CD4-positive, alpha-beta T cell (primary cell): Measurements from ENCODE around the gene ETFA. TPM values are rescaled to one million over a fixed set of nuclear protein-coding genes. Genes with fewer than 3 reads are reported as not detected.

ENCODE experiments used
- ATAC-seq: fragments of 200-7000 bp; cut with Tn5 transposase; one replicate; pipeline ENCODE4 v1.10.0; 2022; ENCODE audit warnings: mild to moderate bottlenecking; ENCODE audit not compliant: poor library complexity
- CTCF ChIA-PET: fragments of 350-600 bp; sonication (Branson Sonifier 250); formaldehyde crosslinking; loops from one replicate; lab custom pipeline; 2021; ENCODE audit warnings: antibody characterized with exemption, inconsistent platforms; lab: Charles Lee
- POLR2A ChIA-PET: fragments of 350-600 bp; sonication (Branson Sonifier 250); formaldehyde crosslinking; loops from one replicate; lab custom pipeline; 2021; ENCODE audit warnings: antibody characterized with exemption, inconsistent platforms; lab: Charles Lee
- DNase-seq, 14 experiments: peaks; one replicate each; pipeline ENCODE4 v3.0.0-alpha.2; 2013 to 2020; ENCODE audit warnings: mixed read lengths in 2 of 14
- H3K27ac ChIP-seq, 2 donors: one replicate each; pipeline versions ENCODE4 v1.5.1 to v1.7.0; 2013; ENCODE audit warnings: low read length in 2 of 2, low read depth in 1 of 2, mild to moderate bottlenecking in 1 of 2
- H3K27me3 ChIP-seq, 2 experiments: 1 replicate in 1 of 2; 2 replicates in 1 of 2; pipeline versions ENCODE4 v1.6.1 to v1.7.0; 2013; ENCODE audit warnings: low read length in 2 of 2, control low read depth in 1 of 2, mild to moderate bottlenecking in 1 of 2, moderate library complexity in 1 of 2; ENCODE audit not compliant: insufficient read depth in 2 of 2, control insufficient read depth in 1 of 2
- H3K36me3 ChIP-seq: one replicate; pipeline ENCODE4 v1.6.1; 2013; ENCODE audit warnings: low read length, control low read depth; ENCODE audit not compliant: insufficient read depth
- H3K4me1 ChIP-seq: one replicate; pipeline ENCODE4 v1.6.1; 2013; ENCODE audit warnings: low read length, control low read depth; ENCODE audit not compliant: insufficient read depth
- H3K4me3 ChIP-seq: one replicate; pipeline ENCODE4 v1.5.1; 2013; ENCODE audit warnings: mild to moderate bottlenecking, low read length, moderate library complexity
- H3K9me3 ChIP-seq, 2 experiments: 1 replicate in 1 of 2; 2 replicates in 1 of 2; pipeline versions ENCODE4 v1.6.1 to v1.7.0; 2013; ENCODE audit warnings: low read length in 2 of 2, mild to moderate bottlenecking in 2 of 2, control low read depth in 1 of 2, moderate library complexity in 1 of 2; ENCODE audit not compliant: control insufficient read depth in 1 of 2, insufficient read depth in 1 of 2
- H3K27ac Mint-ChIP-seq: one replicate; pipeline ENCODE4 v1.8.0; 2020; ENCODE audit warnings: mixed read lengths
- H3K27me3 Mint-ChIP-seq: one replicate; pipeline ENCODE4 v1.8.0; 2021; ENCODE audit warnings: mixed read lengths
- H3K36me3 Mint-ChIP-seq: one replicate; pipeline ENCODE4 v1.8.0; 2021; ENCODE audit warnings: low read depth, mixed read lengths
- H3K4me1 Mint-ChIP-seq: one replicate; pipeline ENCODE4 v1.8.0; 2021; ENCODE audit warnings: low read depth, mixed read lengths
- H3K4me3 Mint-ChIP-seq: one replicate; pipeline ENCODE4 v1.8.0; 2020; ENCODE audit warnings: mild to moderate bottlenecking, mixed read lengths
- H3K9me3 Mint-ChIP-seq: one replicate; pipeline ENCODE4 v1.8.0; 2020; ENCODE audit warnings: mixed read lengths
- intact Hi-C, 2 experiments: fragments of 100-400 bp; cut with DNase I in 1 of 2; cut with micrococcal nuclease in 1 of 2; formaldehyde crosslinking; loops; one replicate each; pipeline versions ENCODE4 v1.15.1 to v1.9.0; 2023 to 2025; cut with DNase I, micrococcal nuclease
- total RNA-seq, 174 experiments: library from RNA in 2 of 174; stranded (reverse) in 2 of 174; gene quantifications; one replicate each; pipeline ENCODE4 v1.2.3 and lab custom pipeline; 2021 to 2026
- TF ChIP-seq, protein P1 (sequence below): fragments of 200-600 bp; IDR thresholded peaks from one replicate; pipeline ENCODE4 v1.8.0; 2022; ENCODE audit warnings: antibody characterized with exemption, mild to moderate bottlenecking

Gene ETFA
- total RNA-seq, 2 experiments from 2014 or later = 11.4 to 15.2 TPM

DNA sequence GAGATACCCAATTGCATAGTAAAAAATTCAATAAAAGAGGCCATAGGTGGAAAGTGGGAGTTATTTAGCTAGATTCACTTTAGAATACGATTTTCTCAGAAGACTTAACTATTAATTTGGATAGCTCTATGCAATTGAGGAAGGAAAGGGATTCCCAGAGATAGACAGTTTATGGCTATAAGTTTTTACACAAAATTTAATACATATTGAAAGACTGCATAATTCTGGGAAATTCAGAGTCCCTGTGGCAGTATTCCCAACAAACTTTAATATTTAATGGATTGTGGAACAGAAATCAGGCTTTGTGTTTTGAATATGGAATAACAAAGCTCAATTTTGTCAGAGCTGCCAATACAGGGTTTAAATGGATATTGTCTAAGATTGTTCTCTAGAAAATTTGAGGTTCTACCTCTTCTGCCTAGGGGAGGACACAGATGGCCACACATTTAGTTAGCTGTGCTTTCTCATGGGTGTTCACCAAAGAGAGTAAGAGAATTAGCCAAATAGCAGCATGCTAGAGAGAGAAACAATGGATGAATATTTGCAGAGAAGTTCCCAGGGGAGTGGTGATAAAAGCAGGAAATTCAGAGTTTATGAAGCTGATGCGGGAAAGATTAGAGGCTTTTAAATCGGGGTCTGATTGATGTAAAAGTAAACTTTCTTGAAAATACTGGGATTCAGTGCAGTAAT lies 33.8 kb upstream of the ETFA start:
- H3K27ac Mint-ChIP-seq = no peak overlapping the region

GRCh38 chr15:76343313-76343996 lies 32.2 kb upstream of the ETFA start:
- ATAC-seq (no peak), DNase-seq (peak in 2 of 14 experiments; percentile 24 to 29)
- H3K4me3 Mint-ChIP-seq = no peak overlapping the region
- TF ChIP-seq, protein P1, sequence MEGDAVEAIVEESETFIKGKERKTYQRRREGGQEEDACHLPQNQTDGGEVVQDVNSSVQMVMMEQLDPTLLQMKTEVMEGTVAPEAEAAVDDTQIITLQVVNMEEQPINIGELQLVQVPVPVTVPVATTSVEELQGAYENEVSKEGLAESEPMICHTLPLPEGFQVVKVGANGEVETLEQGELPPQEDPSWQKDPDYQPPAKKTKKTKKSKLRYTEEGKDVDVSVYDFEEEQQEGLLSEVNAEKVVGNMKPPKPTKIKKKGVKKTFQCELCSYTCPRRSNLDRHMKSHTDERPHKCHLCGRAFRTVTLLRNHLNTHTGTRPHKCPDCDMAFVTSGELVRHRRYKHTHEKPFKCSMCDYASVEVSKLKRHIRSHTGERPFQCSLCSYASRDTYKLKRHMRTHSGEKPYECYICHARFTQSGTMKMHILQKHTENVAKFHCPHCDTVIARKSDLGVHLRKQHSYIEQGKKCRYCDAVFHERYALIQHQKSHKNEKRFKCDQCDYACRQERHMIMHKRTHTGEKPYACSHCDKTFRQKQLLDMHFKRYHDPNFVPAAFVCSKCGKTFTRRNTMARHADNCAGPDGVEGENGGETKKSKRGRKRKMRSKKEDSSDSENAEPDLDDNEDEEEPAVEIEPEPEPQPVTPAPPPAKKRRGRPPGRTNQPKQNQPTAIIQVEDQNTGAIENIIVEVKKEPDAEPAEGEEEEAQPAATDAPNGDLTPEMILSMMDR = no peak
- CTCF ChIA-PET = no interaction called here
- no peaks in the 10 kb centered on the region for H3K36me3 Mint-ChIP-seq
- H3K4me1 Mint-ChIP-seq = peaks cover 56% of the 10 kb centered on the region
- Histone ChIP-seq H3K9me3 (peaks cover 5 to 46% of the 10 kb centered on the region in 2 experiments), H3K36me3 (no peaks in the 10 kb centered on the region), H3K4me3 (no peak overlapping the region), H3K27me3 (peaks cover 83 to 99% of the 10 kb centered on the region in 2 experiments), H3K4me1 (peaks cover 66% of the 10 kb centered on the region), H3K27ac (no peak overlapping the region)
- H3K27ac Mint-ChIP-seq = no peak overlapping the region
- POLR2A ChIA-PET = interaction anchor here (0.6 kb wide), 1 partner anchor 10 kb away, joined by 3 read pairs; no protein-coding TSS in a partner anchor
- no peaks in the 10 kb centered on the region for H3K9me3 Mint-ChIP-seq
- intact Hi-C loops = no loop called here
- H3K27me3 Mint-ChIP-seq = peaks cover 87% of the 10 kb centered on the region

More for the DNA sequence above, 33.8 kb upstream of the ETFA start:
- DNase-seq (no peak), ATAC-seq (no peak)
- H3K27me3 ChIP-seq = peaks cover 67 to 83% of the 10 kb centered on the region in 2 experiments
- TF ChIP-seq, protein P1 = no peak
- CTCF ChIA-PET = interaction anchor here (1.4 to 1.5 kb wide), 2 partner anchors 10 to 11 kb away, joined by 3 to 4 read pairs; no protein-coding TSS in a partner anchor
- H3K36me3 Mint-ChIP-seq = peaks cover 5% of the 10 kb centered on the region
- no peak overlapping the region for H3K4me3 ChIP-seq
- POLR2A ChIA-PET = interaction anchor here (0.6 to 1.6 kb wide), 3 partner anchors 9 to 1877 kb away, joined by 3 to 4 read pairs (median 4); no protein-coding TSS in a partner anchor
- H3K4me1 Mint-ChIP-seq = peaks cover 41% of the 10 kb centered on the region
- H3K4me3 Mint-ChIP-seq = peak overlapping the region; percentile 56
- H3K9me3 Mint-ChIP-seq = no peaks in the 10 kb centered on the region
- peaks cover 50% of the 10 kb centered on the region for H3K4me1 ChIP-seq
- H3K36me3 ChIP-seq = no peaks in the 10 kb centered on the region
- intact Hi-C loops = no loop called here
- peaks cover 5 to 31% of the 10 kb centered on the region in 2 experiments for H3K9me3 ChIP-seq
- H3K27ac ChIP-seq = no peak overlapping the region
- H3K27me3 Mint-ChIP-seq = peaks cover 77% of the 10 kb centered on the region

DNA sequence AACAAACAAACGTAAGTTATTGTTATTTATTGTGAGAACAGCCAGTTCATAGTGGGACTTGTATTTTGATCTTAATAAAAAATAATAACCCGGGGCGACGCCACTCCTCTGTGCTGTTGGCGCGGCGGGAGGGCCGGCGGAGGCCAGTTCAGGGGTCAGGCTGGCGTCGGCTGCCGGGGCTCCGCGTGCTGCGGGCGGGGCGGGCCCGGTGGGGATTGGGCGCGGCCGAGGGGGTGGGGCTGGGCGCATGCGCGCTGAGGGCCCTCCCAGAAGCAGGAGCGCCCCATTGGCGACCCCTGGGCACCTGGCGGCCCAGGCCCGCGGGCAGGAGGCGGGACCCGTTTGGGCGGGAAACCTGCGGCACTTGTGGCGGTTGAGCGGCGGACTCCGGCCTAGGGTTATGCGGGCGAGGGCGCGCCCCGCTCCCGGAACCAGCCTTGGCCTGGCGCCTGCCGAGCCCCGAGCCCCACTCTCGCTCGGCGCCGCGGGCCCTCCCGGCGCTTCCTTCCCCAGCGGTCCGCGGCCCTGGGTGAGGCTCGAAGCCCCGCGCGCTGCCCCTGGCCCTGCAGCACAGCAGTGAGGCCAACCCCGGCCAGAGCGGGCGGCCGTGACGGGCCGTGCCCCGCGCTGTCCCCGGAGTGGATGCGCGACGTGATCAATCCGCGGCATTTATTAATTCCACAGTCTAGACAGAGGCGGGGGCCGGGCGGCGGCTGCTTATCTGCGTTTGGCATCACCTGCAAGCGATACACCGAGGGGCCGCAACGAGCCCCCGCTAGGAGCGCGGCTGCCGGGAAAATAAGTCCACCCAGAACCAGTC lies 31.3 kb upstream of the ETFA start:
- TF ChIP-seq, protein P1 = no peak
- H3K4me1 Mint-ChIP-seq = peaks cover 59% of the 10 kb centered on the region
- ATAC-seq (no peak), DNase-seq (peak in 2 of 14 experiments; percentile 41 to 43)
- peaks cover 5 to 53% of the 10 kb centered on the region in 2 experiments for H3K9me3 ChIP-seq
- H3K9me3 Mint-ChIP-seq = no peaks in the 10 kb centered on the region
- no peak overlapping the region for H3K27ac Mint-ChIP-seq
- ChIA-PET POLR2A (interaction anchor here (0.6 kb wide), 1 partner anchor 11 kb away, joined by 3 read pairs; no protein-coding TSS in a partner anchor), CTCF (no interaction called here)
- peaks cover 83% of the 10 kb centered on the region for H3K27me3 Mint-ChIP-seq
- peaks cover 84 to 99% of the 10 kb centered on the region in 2 experiments for H3K27me3 ChIP-seq
- peak overlapping the region; percentile 73 for H3K4me3 Mint-ChIP-seq
- no peaks in the 10 kb centered on the region for H3K36me3 ChIP-seq
- H3K4me1 ChIP-seq = peaks cover 74% of the 10 kb centered on the region
- intact Hi-C loops = no loop called here
- no peak overlapping the region for H3K4me3 ChIP-seq
- H3K36me3 Mint-ChIP-seq = no peaks in the 10 kb centered on the region
- H3K27ac ChIP-seq = no peak overlapping the region
